Measurements from ENCODE around the gene CDK6. TPM values are rescaled to one million over a fixed set of nuclear protein-coding genes. Genes with fewer than 3 reads are reported as not detected.

The CDK6 gene
- total RNA-seq, 1 donor from 2014 or later = 26.8 TPM

DNA sequence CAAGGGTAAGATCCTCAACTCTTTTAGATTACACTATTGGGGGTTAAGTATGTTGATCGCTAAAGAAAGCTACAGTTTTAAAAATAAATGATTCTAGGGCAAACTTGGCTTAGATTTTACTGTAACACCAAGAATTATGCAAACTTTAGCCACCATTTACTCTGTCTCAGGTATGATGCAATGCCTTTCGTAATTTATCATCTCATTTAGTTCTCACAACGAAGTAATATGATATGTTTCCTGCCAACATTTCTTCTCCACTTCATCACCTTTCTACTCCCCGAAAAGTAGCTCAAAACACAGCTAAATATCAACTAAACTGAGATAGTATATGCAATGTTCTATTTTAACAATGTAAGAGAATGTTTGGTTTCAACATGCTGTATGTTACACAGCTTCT lies 267.2 kb downstream of the CDK6 start:
- ATAC-seq = no peak

DNA sequence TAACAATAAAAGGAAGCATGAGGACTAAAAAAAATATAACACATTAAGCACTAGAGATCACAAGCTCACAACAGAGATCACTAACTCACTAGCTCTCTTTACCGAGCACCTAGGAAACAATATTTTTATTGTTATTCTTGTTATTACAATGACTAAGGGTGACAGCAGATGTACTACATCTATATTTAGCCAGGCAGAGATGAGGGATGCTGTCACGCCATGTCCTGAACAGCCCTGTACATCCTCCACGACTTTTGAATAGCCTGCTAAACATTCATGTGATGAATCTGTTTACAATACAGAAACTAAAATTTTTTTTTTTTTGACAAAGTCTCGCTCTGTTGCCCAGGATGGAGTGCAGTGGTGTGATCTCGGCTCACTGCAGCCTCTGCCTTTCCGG lies 268.9 kb downstream of the CDK6 start:
- no peak for ATAC-seq

GRCh38 chr7:92563345-92563744 lies 273.0 kb downstream of the CDK6 start:
- no peak for ATAC-seq

- no peak for ATAC-seq
Measured at GRCh38 chr7:92560602-92561001, 275.8 kb downstream of the CDK6 start.

DNA sequence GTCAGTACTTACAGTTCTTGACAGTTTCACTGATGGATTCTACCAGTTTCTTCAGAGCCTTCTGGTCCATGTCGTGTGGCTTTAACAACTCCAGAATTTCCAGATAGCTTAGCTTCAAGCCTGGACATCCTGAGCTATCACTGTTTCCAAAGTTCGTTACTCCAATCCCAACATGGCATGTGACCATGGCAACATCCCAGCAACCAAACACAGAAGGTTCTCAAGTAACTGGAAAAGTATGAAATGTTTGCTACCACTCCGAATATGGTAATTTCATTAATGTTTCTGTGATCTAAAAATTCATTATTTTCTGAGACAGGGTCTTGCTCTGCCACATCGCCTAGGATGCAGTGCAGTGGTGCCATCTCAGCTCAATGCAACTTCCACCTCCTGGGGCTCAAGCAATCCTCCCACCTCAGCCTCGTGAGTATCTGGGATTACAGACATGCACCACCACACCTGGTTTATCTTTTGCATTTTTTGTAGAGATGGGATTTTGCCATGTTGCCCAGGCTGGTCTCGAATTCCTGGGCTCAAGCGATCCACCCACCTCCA lies 278.5 kb downstream of the CDK6 start:
- ATAC-seq = no peak

DNA sequence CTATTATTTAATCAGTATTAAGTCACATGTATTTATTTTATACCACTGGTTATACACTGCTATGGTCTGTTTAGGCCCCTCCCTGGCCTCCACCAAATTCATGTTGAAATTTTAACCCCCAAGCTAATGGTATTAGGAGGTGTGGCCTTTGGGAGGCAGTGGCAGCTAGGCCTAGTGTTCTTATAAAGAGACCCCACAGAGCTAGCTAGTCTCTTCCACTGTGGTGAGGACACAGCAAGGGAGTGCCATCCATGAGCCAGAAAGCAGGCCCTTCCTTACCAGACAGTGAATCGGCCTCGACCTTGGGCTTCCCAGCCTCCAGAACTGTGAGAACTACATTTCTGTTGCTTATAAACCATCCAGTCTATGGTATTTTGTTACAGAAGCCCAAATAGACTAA lies 279.1 kb downstream of the CDK6 start:
- no peak for ATAC-seq

Other genes starting within 250 kb of the CDK6 start
- 11.8 TPM for gene FAM133B, start 246.2 kb downstream of the CDK6 start, total RNA-seq

Data from esophagus mucosa (tissue), 1 donor.